HepG2 (cell line): ENCODE results near the gene GPATCH3. TPM values are rescaled to one million over a fixed set of nuclear protein-coding genes. Genes with fewer than 3 reads are reported as not detected.
A peak's percentile ranks its signal among the peaks of the same experiment; 100 is the strongest.

Source experiments
- ADNP ChIP-seq: sonication (generic); formaldehyde crosslinking; IDR thresholded peaks from 2 replicates; pipeline ENCODE4 v1.4.0; 2020; ENCODE audit warnings: missing genetic modification reagents
- ARID3A ChIP-seq: IDR thresholded peaks from 2 replicates; pipeline ENCODE4 v1.6.1; 2012; ENCODE audit warnings: low read depth, low read length, improper control_type of control experiment
- ASH2L ChIP-seq: fragments of 300-600, 200-600 bp; sonication (generic); IDR thresholded peaks from 2 replicates; pipeline ENCODE4 v1.7.0; 2017; ENCODE audit warnings: low read depth, mild to moderate bottlenecking, moderate library complexity, mixed read lengths, low read length; ENCODE audit not compliant: insufficient read length
- ELK4 ChIP-seq: sonication (generic); formaldehyde crosslinking; IDR thresholded peaks from 2 replicates; pipeline ENCODE4 v1.9.0; 2021; ENCODE audit warnings: missing genetic modification reagents, borderline replicate concordance
- FOXJ3 ChIP-seq: sonication (generic); formaldehyde crosslinking; IDR thresholded peaks from 2 replicates; pipeline ENCODE4 v1.4.0; 2020; ENCODE audit warnings: missing genetic modification reagents, mild to moderate bottlenecking, borderline replicate concordance
- FOXM1 ChIP-seq: sonication (generic); formaldehyde crosslinking; IDR thresholded peaks from 2 replicates; pipeline ENCODE4 v1.5.0; 2020; ENCODE audit warnings: missing genetic modification reagents
- GTF2F1 ChIP-seq: fragments of 150-350 bp; IDR thresholded peaks from 2 replicates; pipeline ENCODE4 v1.6.1; 2014; ENCODE audit warnings: low read length
- GTF3A ChIP-seq: sonication (generic); formaldehyde crosslinking; conservative IDR thresholded peaks from 2 replicates; pipeline ENCODE4 v1.4.0; 2020; ENCODE audit warnings: mild to moderate bottlenecking, missing genetic modification reagents
- JUND ChIP-seq: sonication (generic); formaldehyde crosslinking; IDR thresholded peaks from 2 replicates; pipeline ENCODE4 v1.8.0; 2022; ENCODE audit warnings: mild to moderate bottlenecking, missing genetic modification reagents
- KDM2A ChIP-seq: sonication (generic); formaldehyde crosslinking; IDR thresholded peaks from 2 replicates; pipeline ENCODE4 v1.4.0; 2020; ENCODE audit warnings: low read depth, missing genetic modification reagents, borderline replicate concordance
- KLF9 ChIP-seq: IDR thresholded peaks from 2 replicates; pipeline ENCODE4 v1.6.1; 2016; ENCODE audit warnings: low read depth
- MAFF ChIP-seq: IDR thresholded peaks from 2 replicates; pipeline ENCODE4 v1.6.1; 2011; ENCODE audit warnings: low read depth, low read length, improper control_type of control experiment
- MLLT10 ChIP-seq: sonication (generic); formaldehyde crosslinking; IDR thresholded peaks from 2 replicates; pipeline ENCODE4 v1.4.0; 2020; ENCODE audit warnings: missing genetic modification reagents
- TBX2 ChIP-seq: sonication (generic); formaldehyde crosslinking; IDR thresholded peaks from 2 replicates; pipeline ENCODE4 v1.5.0; 2020; ENCODE audit warnings: missing genetic modification reagents, mild to moderate bottlenecking, borderline replicate concordance
- XRCC5 ChIP-seq: fragments of 200-400 bp; formaldehyde crosslinking; optimal IDR thresholded peaks from 2 replicates; pipeline ENCODE3; 2017; ENCODE audit warnings: mild to moderate bottlenecking, low read length
- ZFP1 ChIP-seq: IDR thresholded peaks from 2 replicates; pipeline ENCODE4 v1.6.1; 2016
- ZFP90 ChIP-seq: sonication (generic); formaldehyde crosslinking; IDR thresholded peaks from 2 replicates; pipeline ENCODE4 v1.8.0; 2022; ENCODE audit warnings: missing genetic modification reagents, mild to moderate bottlenecking, inconsistent platforms, borderline replicate concordance
- ZNF281 ChIP-seq: sonication (generic); formaldehyde crosslinking; IDR thresholded peaks from 2 replicates; pipeline ENCODE4 v1.4.0; 2020; ENCODE audit warnings: missing genetic modification reagents, borderline replicate concordance
- ZNF768 ChIP-seq: sonication (generic); formaldehyde crosslinking; IDR thresholded peaks from 2 replicates; pipeline ENCODE4 v1.4.0; 2020; ENCODE audit warnings: missing genetic modification reagents
- ZSCAN20 ChIP-seq: sonication (generic); formaldehyde crosslinking; IDR thresholded peaks from 2 replicates; pipeline ENCODE4 v1.4.0; 2020; ENCODE audit warnings: missing genetic modification reagents, mild to moderate bottlenecking, borderline replicate concordance
- polyA plus RNA-seq, 8 experiments: library from polyadenylated mRNA; depleted of rRNA in 3 of 8; stranded (reverse) in 7 of 8; unstranded in 1 of 8; fragments of >200 nt; fragmentation: Illumina TruSeq in 4 of 8; extraction: Trizol in 4 of 8; gene quantifications; 2 replicates each; pipeline versions ENCODE4 v1.2.1 to v1.2.3, GENCODE V29; 2011 to 2016; ENCODE audit warnings: low read depth in 4 of 8, missing spikeins in 1 of 8, mixed read lengths in 1 of 8; ENCODE audit not compliant: insufficient read depth in 1 of 8
- total RNA-seq, 5 experiments: library from RNA; depleted of rRNA; stranded (reverse); fragments of >200 nt; fragmentation: Illumina TruSeq; extraction: Trizol; gene quantifications; 2 replicates each; pipeline ENCODE4 v1.2.3, GENCODE V29; 2016; ENCODE audit warnings: low read depth in 1 of 5
- TF ChIP-seq, protein P1 (sequence below): IDR thresholded peaks from 2 replicates; pipeline ENCODE4 v1.6.1; 2016
- TF ChIP-seq, protein P2 (sequence below): sonication (generic); formaldehyde crosslinking; conservative IDR thresholded peaks from 2 replicates; pipeline ENCODE4 v1.4.0; 2020; ENCODE audit warnings: missing genetic modification reagents

GPATCH3 gene
- total and polyA plus RNA-seq, 2 of the 13 experiments (the other 11 are each of a cell fraction or from before 2014, with no cell fraction given) = 8.3 to 11.0 TPM

GRCh38 chr1:26913754-26914619 lies 13.7 kb upstream of the GPATCH3 start, which contains the start of gene NR0B2 (continued):
- TF ChIP-seq MAFF (peak; percentile 66), ARID3A (peak; percentile 90), ASH2L (no peak), ZFP90 (CRISPR knock-in tag) (peak; percentile 85), GTF2F1 (peak; percentile 95), TBX2 (peak; percentile 96), JUND (peak; percentile 96), ADNP (CRISPR knock-in tag) (no peak), MLLT10 (CRISPR knock-in tag) (peak; percentile 95), GTF3A (CRISPR knock-in tag) (peak; percentile 95; the same call in 1 of the 2 replicates), ZNF281 (peak; percentile 98), KDM2A (CRISPR knock-in tag) (peak; percentile 50; the same call in 1 of the 2 replicates), XRCC5 (no peak), FOXM1 (CRISPR knock-in tag) (no peak), ZNF768 (CRISPR knock-in tag) (peak; percentile 79; the same call in 1 of the 2 replicates), ELK4 (CRISPR knock-in tag) (no peak), ZFP1 (peak; percentile 81; the same call in 1 of the 2 replicates), KLF9 (no peak; the same call in 1 of the 2 replicates), ZSCAN20 (no peak), FOXJ3 (CRISPR knock-in tag) (peak; percentile 98; the same call in 1 of the 2 replicates)
- TF ChIP-seq, protein P1, sequence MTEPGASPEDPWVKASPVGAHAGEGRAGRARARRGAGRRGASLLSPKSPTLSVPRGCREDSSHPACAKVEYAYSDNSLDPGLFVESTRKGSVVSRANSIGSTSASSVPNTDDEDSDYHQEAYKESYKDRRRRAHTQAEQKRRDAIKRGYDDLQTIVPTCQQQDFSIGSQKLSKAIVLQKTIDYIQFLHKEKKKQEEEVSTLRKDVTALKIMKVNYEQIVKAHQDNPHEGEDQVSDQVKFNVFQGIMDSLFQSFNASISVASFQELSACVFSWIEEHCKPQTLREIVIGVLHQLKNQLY (CRISPR knock-in tag) = peak; percentile 95
- TF ChIP-seq, protein P2, sequence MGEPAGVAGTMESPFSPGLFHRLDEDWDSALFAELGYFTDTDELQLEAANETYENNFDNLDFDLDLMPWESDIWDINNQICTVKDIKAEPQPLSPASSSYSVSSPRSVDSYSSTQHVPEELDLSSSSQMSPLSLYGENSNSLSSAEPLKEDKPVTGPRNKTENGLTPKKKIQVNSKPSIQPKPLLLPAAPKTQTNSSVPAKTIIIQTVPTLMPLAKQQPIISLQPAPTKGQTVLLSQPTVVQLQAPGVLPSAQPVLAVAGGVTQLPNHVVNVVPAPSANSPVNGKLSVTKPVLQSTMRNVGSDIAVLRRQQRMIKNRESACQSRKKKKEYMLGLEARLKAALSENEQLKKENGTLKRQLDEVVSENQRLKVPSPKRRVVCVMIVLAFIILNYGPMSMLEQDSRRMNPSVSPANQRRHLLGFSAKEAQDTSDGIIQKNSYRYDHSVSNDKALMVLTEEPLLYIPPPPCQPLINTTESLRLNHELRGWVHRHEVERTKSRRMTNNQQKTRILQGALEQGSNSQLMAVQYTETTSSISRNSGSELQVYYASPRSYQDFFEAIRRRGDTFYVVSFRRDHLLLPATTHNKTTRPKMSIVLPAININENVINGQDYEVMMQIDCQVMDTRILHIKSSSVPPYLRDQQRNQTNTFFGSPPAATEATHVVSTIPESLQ (CRISPR knock-in tag) = no peak
